HG03039 (cell line): ENCODE results near the gene LDLRAD3.

Experiments
- ATAC-seq: cut with Tn5 transposase; IDR thresholded peaks from one replicate; pipeline ENCODE4 v1.9.1; 2021; ENCODE audit warnings: mild to moderate bottlenecking, moderate library complexity; ENCODE audit not compliant: unreplicated experiment

Gene LDLRAD3

DNA sequence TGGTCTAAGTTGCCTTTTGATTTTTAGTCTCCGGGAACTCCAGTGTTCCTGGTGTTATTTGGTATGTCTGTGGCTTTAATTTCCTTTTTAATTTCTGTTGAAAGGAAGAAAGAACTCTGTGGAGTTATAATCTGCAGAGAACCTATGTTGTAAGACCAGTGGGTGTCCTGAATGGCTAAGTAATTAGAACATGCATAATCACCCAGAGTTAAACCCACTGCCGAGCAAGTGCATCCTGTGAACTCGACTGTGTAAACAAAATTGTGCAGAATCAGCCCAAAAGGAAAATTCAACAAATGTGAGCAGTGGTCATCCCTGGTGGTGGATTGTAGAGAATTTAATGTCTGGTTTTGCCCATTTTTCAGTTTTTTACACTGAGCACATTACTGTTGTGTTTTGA lies 182.8 kb downstream of the LDLRAD3 start:
- ATAC-seq, result no peak

DNA sequence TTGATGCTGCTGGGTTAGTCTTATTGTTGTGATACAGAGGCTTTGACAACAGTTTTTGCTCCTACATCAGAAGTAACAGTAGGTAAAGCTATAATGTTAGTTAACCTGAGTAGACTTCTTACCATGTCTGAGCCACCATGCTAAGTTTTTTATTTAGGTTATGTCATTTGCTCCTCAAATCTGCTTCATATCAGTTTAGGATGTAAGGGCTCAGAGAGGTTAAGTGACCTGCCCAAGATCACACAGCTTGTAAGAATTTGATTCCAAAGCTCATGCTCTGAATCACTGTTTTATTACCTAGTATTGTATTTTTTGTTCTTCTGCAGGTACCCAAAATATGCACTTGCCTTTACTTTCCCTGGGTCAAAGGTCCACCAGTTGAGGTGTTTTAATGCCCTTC lies 183.7 kb downstream of the LDLRAD3 start:
- ATAC-seq, result no peak

DNA sequence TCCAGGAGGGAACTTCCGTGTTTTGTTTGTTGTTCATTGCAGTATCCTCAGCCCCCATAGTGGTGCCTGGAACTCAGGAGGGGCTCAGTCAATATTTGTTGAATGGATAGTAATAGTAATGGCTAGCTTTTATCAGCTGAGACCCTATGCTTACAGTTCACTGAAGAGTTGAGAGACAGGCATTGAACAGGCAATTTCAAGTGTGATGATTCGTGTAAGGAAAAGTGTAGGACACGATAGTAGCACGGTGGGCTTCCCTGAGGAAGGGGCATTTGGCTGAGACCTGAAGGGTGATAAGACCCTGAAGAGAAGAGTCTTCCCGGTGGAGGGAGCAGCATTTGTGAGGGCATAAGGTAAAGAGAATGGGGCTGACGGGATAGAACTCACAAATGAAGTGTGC lies 186.1 kb downstream of the LDLRAD3 start:
- ATAC-seq, result no peak

DNA sequence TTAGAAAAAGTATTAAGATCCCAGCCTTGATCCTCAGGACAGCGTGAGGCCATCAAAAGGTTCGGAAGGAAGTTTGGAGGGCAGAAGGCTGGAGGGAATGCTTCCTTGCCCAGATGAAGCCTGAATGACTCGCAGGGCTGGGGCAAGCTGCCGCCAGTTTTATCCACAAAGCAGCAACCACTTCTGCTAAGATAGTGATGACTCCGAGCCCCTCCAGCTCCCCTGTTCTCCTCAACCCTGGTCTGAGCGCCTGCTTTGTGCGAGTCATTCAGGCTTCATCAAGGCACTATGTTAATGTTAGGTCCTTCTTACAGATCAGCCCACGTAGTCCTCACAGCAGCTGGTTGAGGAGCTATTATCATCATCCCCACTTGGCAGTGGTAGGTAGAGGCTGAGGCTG lies 186.5 kb downstream of the LDLRAD3 start:
- ATAC-seq, result no peak

DNA sequence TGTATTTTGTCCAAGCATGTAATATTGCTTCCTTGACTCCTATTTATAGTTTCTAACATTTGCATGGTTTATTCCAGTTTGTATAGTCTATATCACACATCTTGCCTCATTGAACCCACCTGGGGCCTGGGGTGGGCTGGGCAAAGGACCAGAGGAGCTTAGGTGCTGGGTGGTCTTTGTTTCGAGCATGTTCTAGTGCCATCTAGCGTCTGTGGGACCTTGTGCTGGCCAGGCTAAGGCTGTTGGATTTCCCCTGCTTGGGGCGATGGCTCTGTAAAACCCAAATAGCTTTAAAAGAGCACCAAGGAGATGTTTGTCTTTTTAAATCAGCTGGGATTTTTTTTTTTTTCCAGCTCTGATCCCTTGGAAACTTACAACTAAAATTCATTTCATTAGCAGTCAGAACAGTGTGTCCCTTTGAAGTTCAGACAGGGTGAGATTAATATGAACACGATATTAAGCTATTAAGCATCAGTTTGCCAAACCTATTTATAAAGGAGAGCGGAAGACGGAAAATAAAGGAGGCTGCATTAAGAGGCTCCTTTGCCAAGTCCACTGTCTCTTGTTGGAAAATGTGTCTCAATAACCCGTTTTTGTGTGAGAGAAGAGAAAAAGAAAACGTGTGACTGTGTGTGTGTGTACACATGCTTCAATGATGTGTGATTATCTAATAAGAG lies 188.0 kb downstream of the LDLRAD3 start:
- ATAC-seq, result no peak

DNA sequence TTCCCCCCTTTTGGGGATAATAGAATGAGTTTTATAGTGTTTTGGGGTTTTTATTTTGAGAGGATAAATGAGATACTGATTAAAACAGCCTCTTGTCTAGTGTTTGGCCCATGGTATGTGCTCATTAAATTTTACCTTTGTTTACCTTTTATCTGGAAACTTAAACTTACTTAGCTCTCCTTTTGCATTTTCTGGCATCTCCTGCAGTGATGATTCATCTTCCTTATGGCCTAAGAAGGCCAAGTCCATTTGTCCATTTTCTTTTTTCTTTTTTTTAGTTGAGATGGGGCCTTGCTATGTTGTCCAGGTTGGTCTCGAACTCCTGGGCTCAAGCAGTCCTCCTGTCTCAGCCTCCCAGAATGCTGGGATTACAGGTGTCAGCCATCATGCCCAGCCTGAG lies 189.1 kb downstream of the LDLRAD3 start:
- ATAC-seq, result no peak

DNA sequence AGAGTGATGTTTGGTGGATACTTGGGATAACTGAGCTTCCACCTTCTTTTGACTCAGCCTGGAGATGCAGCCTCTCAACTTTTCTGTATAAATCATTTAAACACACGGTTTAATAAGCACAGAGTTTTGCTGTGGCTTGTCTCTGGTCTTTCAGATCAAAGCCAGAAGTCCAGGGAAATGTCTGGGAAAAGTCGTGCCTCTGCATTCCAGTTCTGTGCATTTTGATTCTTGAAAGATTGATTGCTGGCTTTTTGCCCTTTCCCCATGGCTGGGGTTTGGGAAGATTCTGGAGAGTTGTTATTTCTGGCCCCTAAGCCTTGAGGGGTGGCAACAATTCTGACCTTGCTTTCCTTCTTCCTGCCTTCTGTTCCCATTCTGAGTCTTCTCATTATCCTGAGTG lies 191.2 kb downstream of the LDLRAD3 start:
- ATAC-seq, result no peak

DNA sequence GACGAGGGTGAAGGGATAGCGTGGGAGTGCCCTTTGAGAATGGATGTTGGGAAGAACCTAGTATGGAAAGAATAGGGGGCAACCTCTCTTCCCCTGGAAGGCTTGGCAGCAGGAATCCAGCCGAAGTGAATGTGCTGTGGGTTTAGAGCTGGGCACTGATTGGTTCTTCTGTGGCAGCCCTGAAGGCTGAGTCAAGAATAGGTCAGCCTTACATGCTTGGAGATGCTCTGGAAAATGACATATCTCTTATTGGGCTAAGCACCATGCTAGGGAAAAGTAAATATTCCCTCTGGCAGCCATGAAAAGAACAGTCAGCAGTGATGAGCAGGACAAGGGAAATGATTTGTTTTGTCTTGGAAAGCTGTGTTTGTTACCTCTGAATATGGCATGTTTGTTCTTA lies 195.9 kb downstream of the LDLRAD3 start:
- no peak for ATAC-seq

DNA sequence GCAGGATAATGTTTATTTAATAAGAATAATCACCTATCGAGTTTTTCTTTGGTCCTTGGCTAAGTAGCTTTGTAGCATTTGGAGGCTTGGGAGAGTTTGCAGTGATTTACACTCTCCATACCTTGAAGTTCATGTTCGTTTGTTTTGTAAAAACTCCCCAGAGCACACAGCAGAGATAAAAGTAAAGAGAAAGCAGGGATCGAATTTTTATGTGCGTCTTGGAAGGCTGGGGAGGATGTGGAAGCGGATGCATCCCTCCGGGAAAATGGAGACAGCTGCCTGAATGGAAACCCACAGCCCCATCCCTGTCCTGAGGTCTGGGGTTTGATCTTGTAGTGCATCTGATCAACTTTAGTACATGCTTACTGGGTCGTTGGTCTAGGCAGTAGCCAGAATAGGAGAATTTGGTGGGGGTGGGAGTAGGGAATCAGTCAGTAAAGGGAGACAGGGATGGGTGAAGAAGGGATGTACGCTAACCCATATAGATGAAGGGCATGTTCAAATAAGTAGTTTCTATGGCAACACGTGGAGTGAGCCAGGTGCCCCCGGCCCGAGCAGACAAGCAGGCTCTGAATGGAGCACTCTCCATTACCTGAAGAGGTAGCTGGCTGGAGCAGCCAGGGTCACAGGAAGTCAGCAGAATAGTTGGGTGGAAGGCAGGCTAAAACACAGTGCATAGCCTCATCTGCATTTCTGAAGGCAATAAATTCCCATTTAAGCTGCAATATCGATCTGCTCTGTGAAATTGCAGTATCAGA lies 197.5 kb downstream of the LDLRAD3 start:
- no peak for ATAC-seq

DNA sequence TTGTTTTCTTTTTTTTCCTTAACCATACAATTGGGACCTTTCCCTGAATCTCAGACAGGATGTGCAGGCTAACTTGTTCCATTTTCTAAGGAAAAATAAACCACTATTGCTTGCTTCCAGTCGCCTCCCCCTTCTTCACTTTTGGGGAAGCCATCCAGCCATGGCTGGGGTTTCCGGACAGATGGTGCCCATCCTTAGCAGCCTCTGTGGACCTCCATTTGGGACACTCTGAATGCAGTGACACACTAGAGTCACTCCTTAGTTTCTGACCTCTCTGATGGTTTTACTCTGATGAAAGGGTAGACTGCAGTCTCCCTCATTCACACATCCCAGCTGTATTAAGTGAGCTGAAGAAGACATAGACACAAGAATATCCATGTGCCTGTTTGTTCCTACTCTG lies 198.1 kb downstream of the LDLRAD3 start:
- no peak for ATAC-seq

DNA sequence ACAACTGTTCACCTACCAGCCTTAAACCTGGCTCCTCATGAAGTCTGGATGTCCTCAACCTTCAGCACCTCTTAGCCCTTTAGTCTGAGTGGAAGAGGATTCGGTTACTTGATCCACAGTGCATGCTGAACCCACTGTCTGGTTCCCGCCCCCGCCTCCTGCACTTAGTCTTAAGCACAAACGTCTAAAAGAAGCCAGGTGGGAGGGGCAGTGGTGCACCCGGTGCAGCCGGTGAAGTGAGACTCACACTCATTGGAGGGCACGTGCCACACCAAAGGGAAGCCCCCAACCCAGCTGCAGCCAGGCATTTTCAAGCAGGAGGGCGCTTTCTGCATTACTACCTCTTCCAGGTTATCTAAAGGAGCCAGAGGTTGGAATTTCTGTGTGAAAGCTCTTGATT lies 198.6 kb downstream of the LDLRAD3 start:
- no peak for ATAC-seq

DNA sequence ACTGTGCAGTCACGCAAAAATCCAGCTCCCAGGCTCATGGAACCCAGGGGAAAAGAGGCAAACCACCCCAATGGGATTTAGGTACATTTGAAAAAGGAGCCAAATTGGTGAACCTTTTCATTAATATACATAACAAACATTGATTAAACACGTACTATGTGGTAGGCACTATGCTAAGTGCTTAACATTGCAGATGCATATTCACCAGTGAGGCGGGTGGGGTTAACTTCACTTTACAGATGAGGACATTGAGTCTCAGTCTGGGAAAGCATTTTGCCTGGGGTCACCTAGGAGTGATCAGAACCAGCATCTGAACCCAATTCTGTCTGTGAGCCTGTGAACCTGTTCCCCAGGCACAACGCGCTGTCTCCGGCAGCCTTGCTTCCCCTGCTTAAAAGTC lies 199.0 kb downstream of the LDLRAD3 start:
- ATAC-seq, result no peak

DNA sequence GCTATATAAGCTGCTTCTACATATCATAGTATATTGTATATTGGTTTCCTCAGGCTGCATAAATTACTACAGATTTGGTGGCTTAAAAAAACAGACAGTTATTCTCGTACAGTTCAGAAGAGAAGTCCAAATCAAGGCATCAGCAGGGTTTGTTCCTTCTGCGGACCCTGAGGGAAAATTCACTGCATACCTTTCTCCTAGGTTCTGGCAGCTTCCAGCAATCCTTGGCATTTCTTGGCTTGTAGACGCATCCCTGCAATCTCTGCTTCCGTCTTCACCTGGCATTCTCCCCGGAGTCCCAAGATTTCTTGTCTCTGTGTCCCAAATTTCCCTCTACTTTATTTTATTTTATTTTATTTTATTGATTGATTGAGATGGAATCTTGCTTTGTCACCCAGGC lies 202.6 kb downstream of the LDLRAD3 start:
- no peak for ATAC-seq

DNA sequence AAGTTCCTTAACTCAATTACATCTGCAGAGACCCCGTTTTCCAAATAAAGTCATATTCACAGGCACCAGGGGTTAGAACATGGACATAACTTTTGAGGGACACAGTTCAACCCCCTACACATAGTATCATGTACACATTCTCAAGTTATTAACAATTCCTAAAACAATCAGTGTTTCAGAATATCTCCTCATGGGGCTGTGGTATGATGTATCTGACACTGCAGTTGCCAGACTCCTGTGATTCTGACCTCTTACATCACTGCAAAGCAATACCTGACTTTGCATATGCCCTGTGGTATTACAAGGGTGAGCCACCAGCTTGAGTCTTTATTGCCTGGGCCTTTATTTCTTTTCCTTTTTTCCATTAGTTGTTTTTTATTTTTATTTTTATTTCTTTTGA lies 203.6 kb downstream of the LDLRAD3 start:
- no peak for ATAC-seq

DNA sequence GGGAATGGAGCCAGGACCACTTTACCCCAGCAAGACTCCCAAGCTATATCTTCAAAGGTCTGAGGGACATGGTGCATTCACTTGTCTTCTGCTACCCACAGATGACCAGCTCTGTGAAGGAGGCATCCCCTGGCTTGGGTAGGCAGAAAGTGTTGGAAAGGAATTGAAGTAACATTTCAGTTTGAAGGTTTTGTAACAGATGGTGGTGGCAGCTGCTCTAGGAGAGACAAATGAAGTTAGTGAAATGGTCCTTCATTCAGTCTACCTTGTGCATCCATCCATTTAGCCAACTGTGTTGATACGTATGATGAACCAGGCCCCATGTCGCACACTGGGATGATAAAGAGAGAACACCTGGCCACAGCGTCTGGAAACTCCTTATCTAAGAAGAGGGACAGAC lies 204.8 kb downstream of the LDLRAD3 start:
- ATAC-seq, result no peak

DNA sequence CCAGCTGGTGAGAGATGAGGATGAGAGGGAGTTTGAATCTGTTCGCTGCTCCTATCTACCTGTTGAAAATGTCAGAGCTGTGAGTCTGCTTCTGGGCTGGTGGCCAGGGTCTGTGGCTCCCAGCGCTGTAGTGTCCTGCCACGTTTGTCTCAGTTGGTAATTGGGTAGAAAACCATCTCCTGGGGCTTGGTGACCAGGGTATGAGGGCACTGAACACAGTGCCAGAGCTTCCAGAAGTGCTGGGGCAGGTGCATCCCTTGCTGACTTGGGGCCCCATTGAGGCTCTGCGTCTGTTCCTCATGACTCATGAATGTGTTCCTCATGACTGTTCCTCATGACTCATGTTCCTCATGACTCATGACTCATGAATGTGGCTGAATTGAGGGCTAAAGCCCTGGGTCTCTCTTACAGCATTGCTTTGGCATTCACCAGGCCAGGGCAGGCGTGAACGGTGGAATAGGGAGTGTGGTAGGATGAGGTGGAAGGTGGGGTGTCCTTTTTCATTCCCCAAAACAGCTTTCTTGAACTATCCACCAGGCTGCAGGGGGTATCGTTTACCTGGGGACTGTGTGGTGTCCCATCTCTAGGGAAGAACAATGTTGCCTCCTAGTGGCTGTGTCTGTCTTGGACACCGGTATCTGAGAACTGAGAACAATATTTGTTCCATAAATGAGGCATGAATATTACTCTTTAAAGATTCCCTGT lies 205.8 kb downstream of the LDLRAD3 start:
- ATAC-seq, result peak; percentile 84

DNA sequence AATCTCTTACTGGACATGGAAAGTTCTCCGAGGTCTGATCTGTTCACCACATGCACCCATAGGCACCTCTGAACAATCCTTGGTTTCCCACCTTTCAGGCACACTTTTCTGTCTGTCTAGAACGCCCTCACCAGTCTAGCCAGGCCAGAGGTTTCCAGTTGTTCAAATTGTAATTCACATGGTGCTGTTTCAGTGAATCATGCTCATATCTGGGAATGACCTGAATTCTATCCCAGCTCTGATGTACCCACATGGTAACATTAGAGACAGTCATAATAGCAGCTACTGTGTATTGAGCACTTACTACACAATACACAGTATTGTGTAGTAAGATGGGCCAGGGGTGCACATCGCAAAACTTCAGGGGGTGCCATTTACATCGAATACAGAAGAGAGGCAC lies 207.1 kb downstream of the LDLRAD3 start:
- no peak for ATAC-seq

DNA sequence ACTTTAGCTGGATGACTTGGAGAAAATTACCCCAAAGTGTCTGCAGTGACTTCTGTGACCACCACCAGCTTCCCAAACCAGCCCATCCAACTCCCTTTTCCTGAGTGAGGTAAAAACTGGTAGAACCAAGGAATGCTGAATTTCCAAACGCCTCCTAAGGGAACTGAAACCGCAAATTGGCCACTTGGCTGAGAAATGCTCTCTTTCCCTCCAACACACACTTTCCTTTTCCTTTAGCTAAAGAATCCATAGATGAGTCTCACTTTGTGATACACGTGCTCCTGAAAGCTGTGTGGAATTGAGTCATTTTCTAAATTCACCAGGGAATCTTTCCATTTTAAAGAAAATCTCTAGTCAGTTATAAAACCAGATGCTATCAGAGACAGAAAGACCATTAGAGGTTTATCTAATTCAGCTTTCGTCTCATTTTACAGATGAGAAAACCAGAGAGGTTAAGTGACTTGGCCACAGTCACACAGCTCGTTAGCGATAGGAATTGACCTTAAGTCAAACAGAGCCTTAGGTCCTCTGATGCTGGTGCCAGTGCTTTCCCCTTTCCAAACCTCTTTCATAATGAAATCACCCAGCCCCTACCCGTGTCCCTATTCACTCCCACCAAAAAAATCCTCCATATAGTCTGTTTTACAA lies 208.2 kb downstream of the LDLRAD3 start:
- no peak for ATAC-seq

DNA sequence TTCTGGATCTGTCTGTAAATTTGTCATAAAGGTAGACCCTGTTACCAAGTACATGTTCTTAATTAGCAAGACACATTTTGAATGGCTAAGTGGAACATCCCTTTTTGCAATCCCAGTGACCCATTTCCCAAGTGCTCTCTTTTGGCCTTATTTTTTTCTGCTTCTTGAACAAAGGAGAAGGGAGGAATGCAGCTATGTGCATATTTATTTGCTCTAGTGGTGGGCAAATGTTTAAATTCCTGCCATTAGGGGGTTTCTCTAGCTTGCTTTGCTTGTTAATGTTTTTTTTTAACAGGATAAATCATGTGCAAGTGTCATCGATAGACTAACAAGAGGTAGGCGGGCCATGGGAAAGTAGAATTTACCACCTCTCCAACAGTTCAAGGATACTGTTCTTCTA lies 209.7 kb downstream of the LDLRAD3 start:
- ATAC-seq, result no peak

DNA sequence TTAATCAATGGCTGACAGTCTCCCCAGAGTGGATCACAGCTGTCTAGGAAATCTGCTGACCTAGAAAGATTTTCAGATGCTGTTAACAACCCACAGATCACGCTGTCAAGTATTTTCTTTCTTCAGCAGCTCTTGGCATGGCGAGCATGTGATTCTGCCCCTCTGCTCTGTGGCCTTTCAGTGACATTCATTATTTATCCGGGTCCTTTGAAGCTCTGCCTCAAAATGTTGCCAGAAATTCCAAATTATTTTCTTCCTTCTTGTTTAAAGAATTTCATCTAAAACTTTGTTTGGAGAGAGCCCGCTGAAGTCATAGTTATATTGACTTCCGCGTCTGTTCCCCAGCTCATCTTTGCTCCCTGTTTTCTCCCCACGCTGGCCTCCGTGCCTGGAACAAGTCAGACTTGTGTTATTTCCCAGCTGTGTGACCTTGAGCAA lies 211.3 kb downstream of the LDLRAD3 start:
- no peak for ATAC-seq

DNA sequence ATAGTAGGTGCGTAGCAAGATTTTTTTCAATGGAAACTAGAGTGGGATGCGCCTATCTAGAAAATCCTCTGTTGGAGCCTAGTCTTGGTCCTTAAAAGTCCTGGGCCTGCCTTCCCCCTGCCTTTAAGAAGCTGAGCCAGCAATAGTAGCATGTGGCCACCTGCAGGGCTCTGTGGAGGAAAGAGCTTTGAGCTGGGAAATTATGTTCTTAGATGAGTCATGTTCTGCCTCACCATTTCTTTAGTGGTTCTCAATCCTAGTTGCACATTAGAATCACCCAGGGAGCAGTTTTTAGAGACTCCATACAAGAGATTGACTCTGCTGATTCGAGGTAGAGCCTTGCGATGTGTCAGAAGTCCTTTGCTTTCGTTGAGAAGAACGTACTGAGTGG lies 211.9 kb downstream of the LDLRAD3 start:
- no peak for ATAC-seq
